Measurements from ENCODE around the gene TIFAB.
A peak's percentile ranks its signal among the peaks of the same experiment; 100 is the strongest.

TIFAB gene

DNA sequence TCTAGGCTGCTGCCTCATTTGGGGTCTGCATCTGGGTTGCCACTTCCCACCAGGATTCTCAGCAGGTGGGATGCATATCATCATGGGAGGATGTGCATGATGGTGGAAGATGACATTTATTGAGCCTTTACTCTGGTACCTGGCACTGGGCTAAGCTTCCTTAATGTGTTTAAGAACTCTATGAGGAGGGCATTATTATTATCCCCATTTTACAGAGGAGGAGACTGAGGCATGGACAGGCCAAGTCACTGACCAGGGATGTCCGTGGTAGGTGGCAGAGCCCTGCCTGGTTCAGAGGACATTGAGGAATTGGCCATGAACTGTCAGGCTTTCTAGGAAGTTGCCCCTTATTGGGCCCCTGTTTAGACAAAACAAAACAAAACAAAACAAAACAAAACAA lies 31.1 kb upstream of the TIFAB start:
- TF ChIP-seq CTCF (IDR thresholded peaks at IDR 0.05; ENCODE audit: low read depth, low read length), result no peak
- no peaks in the 10 kb centered on the region for H3K27me3 ChIP-seq (ENCODE audit: insufficient read depth, low read depth, severe bottlenecking)
- H3K4me3 ChIP-seq (ENCODE audit: low read depth, low read length), result no peak overlapping the region
- no peaks in the 10 kb centered on the region for H3K36me3 ChIP-seq
- DNase-seq, result no peak
- H3K27ac ChIP-seq, result no peak overlapping the region
- no peaks in the 10 kb centered on the region for H3K9me3 ChIP-seq (ENCODE audit: severe bottlenecking)

DNA sequence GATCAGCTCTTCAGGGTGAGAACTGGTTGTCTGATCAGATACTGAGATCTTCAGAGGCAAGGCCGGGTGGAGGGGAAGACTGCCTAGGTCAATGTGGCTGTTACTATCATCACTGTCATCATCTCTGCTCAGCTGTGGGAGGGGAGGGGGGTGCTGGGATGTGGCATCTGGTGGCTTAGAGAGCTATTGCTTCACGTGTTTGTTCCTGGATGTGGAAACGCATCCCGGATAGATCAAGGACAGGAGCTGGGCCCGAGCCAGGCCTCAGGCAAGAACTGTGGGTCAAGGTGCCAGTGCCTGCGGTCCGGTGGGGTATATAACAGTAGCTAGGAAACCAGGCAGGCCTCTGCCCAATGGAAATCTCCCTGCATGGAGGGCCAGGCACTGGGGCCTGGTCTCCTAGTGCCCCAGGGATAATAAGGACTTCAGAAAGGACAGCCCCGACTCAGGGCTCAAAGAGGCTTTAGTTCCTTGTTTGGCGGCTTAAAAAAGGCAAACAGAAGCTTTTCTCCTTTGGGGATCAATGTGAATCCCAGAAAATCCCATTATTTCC lies 30.3 kb upstream of the TIFAB start:
- no peak for TF ChIP-seq CTCF (IDR thresholded peaks at IDR 0.05; ENCODE audit: low read depth, low read length)
- Histone ChIP-seq H3K27ac (peak overlapping the region; percentile 47), H3K9me3 (ENCODE audit: severe bottlenecking) (no peaks in the 10 kb centered on the region), H3K36me3 (no peaks in the 10 kb centered on the region), H3K27me3 (ENCODE audit: insufficient read depth, low read depth, severe bottlenecking) (no peaks in the 10 kb centered on the region), H3K4me3 (ENCODE audit: low read depth, low read length) (no peak overlapping the region)
- DNase-seq, result peak; percentile 75

- H3K27me3 ChIP-seq (ENCODE audit: insufficient read depth, low read depth, severe bottlenecking), result no peaks in the 10 kb centered on the region
- TF ChIP-seq CTCF (IDR thresholded peaks at IDR 0.05; ENCODE audit: low read depth, low read length), result no peak
- H3K27ac ChIP-seq, result no peak overlapping the region
- H3K4me3 ChIP-seq (ENCODE audit: low read depth, low read length), result no peak overlapping the region
- no peaks in the 10 kb centered on the region for H3K9me3 ChIP-seq (ENCODE audit: severe bottlenecking)
- no peak for DNase-seq
- H3K36me3 ChIP-seq, result no peaks in the 10 kb centered on the region
Observed at GRCh38 chr5:135481909-135482311, 29.8 kb upstream of the TIFAB start.

GRCh38 chr5:135481387-135481786 lies 29.2 kb upstream of the TIFAB start:
- Histone ChIP-seq H3K36me3 (no peaks in the 10 kb centered on the region), H3K4me3 (ENCODE audit: low read depth, low read length) (no peak overlapping the region), H3K27ac (no peak overlapping the region), H3K27me3 (ENCODE audit: insufficient read depth, low read depth, severe bottlenecking) (no peaks in the 10 kb centered on the region), H3K9me3 (ENCODE audit: severe bottlenecking) (no peaks in the 10 kb centered on the region)
- no peak for DNase-seq
- TF ChIP-seq CTCF (IDR thresholded peaks at IDR 0.05; ENCODE audit: low read depth, low read length), result no peak

- TF ChIP-seq CTCF (IDR thresholded peaks at IDR 0.05; ENCODE audit: low read depth, low read length), result no peak
- H3K36me3 ChIP-seq, result no peaks in the 10 kb centered on the region
- DNase-seq, result no peak
- no peaks in the 10 kb centered on the region for H3K27me3 ChIP-seq (ENCODE audit: insufficient read depth, low read depth, severe bottlenecking)
- H3K9me3 ChIP-seq (ENCODE audit: severe bottlenecking), result no peaks in the 10 kb centered on the region
- no peak overlapping the region for H3K4me3 ChIP-seq (ENCODE audit: low read depth, low read length)
- H3K27ac ChIP-seq, result no peak overlapping the region
Observed at GRCh38 chr5:135480511-135480910, 28.4 kb upstream of the TIFAB start.

DNA sequence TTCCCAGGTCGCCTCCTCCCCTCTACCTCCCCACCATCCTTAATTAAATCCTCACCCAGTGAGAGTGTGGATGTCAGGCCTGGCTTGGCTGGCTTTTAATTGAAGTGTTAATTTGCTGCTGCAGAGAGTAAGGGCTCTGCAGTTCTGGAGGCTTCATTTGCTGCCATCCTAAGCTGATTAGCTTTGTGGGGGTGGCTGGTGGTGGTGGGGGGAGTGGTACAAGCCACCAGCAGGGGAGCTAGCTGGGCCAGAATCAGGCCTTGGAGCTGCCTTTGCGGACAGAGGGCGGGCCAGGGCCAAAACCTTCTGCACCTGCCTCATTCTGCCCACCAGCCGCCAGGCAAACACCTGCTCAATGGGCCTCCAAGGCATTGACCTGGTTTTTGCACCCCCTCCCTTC lies 26.8 kb upstream of the TIFAB start:
- TF ChIP-seq CTCF (IDR thresholded peaks at IDR 0.05; ENCODE audit: low read depth, low read length), result peak; percentile 71
- peak overlapping the region; percentile 39 for H3K27ac ChIP-seq
- no peak overlapping the region for H3K4me3 ChIP-seq (ENCODE audit: low read depth, low read length)
- peak; percentile 82 for DNase-seq
- no peaks in the 10 kb centered on the region for H3K36me3 ChIP-seq
- no peaks in the 10 kb centered on the region for H3K27me3 ChIP-seq (ENCODE audit: insufficient read depth, low read depth, severe bottlenecking)
- no peaks in the 10 kb centered on the region for H3K9me3 ChIP-seq (ENCODE audit: severe bottlenecking)
